ENCODE results near the gene TMEM94.

DNA sequence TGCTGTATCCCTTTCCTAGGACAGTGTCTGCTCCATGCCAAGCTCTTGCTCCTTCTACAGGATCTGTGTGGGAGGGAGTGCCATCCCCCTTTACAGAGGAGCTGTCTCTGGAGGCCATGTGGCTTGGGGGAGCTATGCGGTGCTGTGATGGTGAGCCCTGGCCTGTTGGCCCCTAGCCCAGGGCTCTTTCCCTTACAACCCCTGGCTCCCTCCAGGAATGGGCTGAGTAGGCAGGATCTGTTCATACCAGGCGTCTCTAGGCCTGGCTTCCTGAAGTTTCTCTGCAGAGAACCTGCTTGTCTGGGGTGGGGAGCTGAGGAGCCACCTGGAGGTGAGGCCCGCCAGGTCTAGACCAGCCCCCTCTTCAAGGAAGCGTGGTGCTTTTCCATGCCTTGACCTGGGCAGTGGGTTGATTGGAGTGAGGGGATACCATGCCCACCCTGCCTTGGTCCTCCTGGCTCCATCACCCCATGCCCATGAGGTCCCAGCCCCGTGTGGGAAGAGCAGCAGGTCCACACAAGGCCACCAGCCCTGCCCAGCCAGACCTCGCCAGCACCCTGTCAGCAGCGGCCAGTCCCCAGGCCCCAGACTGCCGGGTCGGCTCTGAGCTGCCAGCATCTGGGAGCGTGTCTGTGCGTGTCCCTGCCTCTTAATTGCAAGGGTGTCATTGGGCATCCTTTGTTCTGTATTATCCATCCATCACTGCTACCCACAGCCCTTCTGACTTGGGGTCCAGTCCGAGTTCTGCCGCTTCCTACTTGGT, 83.7 kb downstream of the TMEM94 start:
- TF ChIP-seq POLR2A (IDR thresholded peaks at IDR 0.05) (no peak), POLR2AphosphoS5 (IDR thresholded peaks at IDR 0.05) (no peak)
- TF ChIP-seq, protein P1, sequence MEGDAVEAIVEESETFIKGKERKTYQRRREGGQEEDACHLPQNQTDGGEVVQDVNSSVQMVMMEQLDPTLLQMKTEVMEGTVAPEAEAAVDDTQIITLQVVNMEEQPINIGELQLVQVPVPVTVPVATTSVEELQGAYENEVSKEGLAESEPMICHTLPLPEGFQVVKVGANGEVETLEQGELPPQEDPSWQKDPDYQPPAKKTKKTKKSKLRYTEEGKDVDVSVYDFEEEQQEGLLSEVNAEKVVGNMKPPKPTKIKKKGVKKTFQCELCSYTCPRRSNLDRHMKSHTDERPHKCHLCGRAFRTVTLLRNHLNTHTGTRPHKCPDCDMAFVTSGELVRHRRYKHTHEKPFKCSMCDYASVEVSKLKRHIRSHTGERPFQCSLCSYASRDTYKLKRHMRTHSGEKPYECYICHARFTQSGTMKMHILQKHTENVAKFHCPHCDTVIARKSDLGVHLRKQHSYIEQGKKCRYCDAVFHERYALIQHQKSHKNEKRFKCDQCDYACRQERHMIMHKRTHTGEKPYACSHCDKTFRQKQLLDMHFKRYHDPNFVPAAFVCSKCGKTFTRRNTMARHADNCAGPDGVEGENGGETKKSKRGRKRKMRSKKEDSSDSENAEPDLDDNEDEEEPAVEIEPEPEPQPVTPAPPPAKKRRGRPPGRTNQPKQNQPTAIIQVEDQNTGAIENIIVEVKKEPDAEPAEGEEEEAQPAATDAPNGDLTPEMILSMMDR (IDR thresholded peaks at IDR 0.05): no peak
